GM23338 (cell line): ENCODE results near the gene CHST2. TPM values are rescaled to one million over a fixed set of nuclear protein-coding genes. Genes with fewer than 3 reads are reported as not detected.

Experiments
- ATAC-seq: fragments of 200-7000 bp; cut with Tn5 transposase; 3 replicates; pipeline ENCODE4 v1.9.1; 2020
- DNase-seq: peaks from one replicate; pipeline ENCODE4 v3.0.0-alpha.2; 2015; ENCODE audit warnings: low spot score
- H2AFZ ChIP-seq: fragments of 200-600 bp; sonication (generic); 2 replicates; pipeline ENCODE4 v1.8.0; 2016; ENCODE audit warnings: antibody characterized with exemption, mild to moderate bottlenecking, moderate library complexity
- H3F3A ChIP-seq: fragments of 200-600 bp; sonication (generic); replicated peaks from 2 replicates; pipeline ENCODE4 v1.8.0; 2017; ENCODE audit warnings: antibody characterized with exemption, mixed run types, low read depth
- H3K27ac ChIP-seq: fragments of 200-600 bp; sonication (generic); 2 replicates; pipeline ENCODE4 v1.6.1; 2016; ENCODE audit warnings: low read depth
- H3K27me3 ChIP-seq: fragments of 200-600 bp; sonication (generic); 2 replicates; pipeline ENCODE4 v1.8.0; 2016; ENCODE audit warnings: mild to moderate bottlenecking, mixed run types, moderate library complexity; ENCODE audit not compliant: insufficient read depth
- H3K36me3 ChIP-seq: fragments of 200-600 bp; sonication (generic); 2 replicates; pipeline ENCODE4 v1.8.0; 2016; ENCODE audit warnings: mild to moderate bottlenecking; ENCODE audit not compliant: insufficient read depth
- H3K4me1 ChIP-seq: fragments of 200-600 bp; sonication (generic); 2 replicates; pipeline ENCODE4 v1.8.0; 2016; ENCODE audit warnings: mild to moderate bottlenecking, moderate library complexity; ENCODE audit not compliant: insufficient read depth
- H3K4me2 ChIP-seq: fragments of 200-600 bp; sonication (generic); 2 replicates; pipeline ENCODE4 v1.7.1; 2017; ENCODE audit warnings: mixed run types
- H3K4me3 ChIP-seq: fragments of 200-600 bp; sonication (generic); 2 replicates; pipeline ENCODE4 v1.6.1; 2016; ENCODE audit warnings: mixed run types
- H3K79me2 ChIP-seq: fragments of 200-600 bp; sonication (generic); replicated peaks from 2 replicates; pipeline ENCODE4 v1.8.0; 2017; ENCODE audit warnings: mild to moderate bottlenecking; ENCODE audit not compliant: insufficient read depth
- H3K9me2 ChIP-seq: fragments of 200-600 bp; sonication (generic); 2 replicates; pipeline ENCODE4 v1.8.0; 2017; ENCODE audit not compliant: insufficient read depth
- H4K20me1 ChIP-seq: fragments of 200-600 bp; sonication (generic); replicated peaks from 2 replicates; pipeline ENCODE4 v1.8.0; 2017; ENCODE audit warnings: mild to moderate bottlenecking; ENCODE audit not compliant: insufficient read depth
- H3K27ac Mint-ChIP-seq: 2 replicates; pipeline ENCODE4 v1.8.0; 2020; ENCODE audit warnings: inconsistent platforms, mild to moderate bottlenecking, moderate library complexity, mixed read lengths
- H3K27me3 Mint-ChIP-seq: 3 replicates; pipeline ENCODE4 v1.8.0; 2022; ENCODE audit warnings: low read depth, mild to moderate bottlenecking, moderate library complexity, mixed read lengths, inconsistent platforms; ENCODE audit not compliant: insufficient read depth, poor library complexity
- H3K36me3 Mint-ChIP-seq: 3 replicates; pipeline ENCODE4 v1.8.0; 2021; ENCODE audit warnings: low read depth, mild to moderate bottlenecking, inconsistent platforms, moderate library complexity, mixed read lengths
- H3K4me1 Mint-ChIP-seq: 3 replicates; pipeline ENCODE4 v1.8.0; 2020; ENCODE audit warnings: mild to moderate bottlenecking, inconsistent platforms, mixed read lengths
- H3K4me3 Mint-ChIP-seq: 3 replicates; pipeline ENCODE4 v1.8.0; 2021; ENCODE audit warnings: moderate library complexity, mild to moderate bottlenecking, inconsistent platforms, mixed read lengths
- H3K9me3 Mint-ChIP-seq: 3 replicates; pipeline ENCODE4 v1.8.0; 2020; ENCODE audit warnings: moderate library complexity, mild to moderate bottlenecking, inconsistent platforms, mixed read lengths
- CREB1 ChIP-seq: fragments of 250-450 bp; sonication (Bioruptor Pico); IDR thresholded peaks from 2 replicates; pipeline ENCODE4 v1.5.0; 2020; ENCODE audit warnings: low read depth, mild to moderate bottlenecking, moderate library complexity
- CTCF ChIP-seq, 2 experiments: fragments of 200-600 bp in 1 of 2; sonication (generic) in 1 of 2; conservative IDR thresholded peaks; 2 replicates each; pipeline versions ENCODE4 v1.5.1 to v1.6.1; 2016 to 2017; ENCODE audit warnings: antibody characterized with exemption in 2 of 2, low read depth in 2 of 2, mild to moderate bottlenecking in 2 of 2, moderate library complexity in 1 of 2
- EZH2phosphoT487 ChIP-seq: fragments of 200-600 bp; sonication (generic); IDR thresholded peaks from one replicate; pipeline ENCODE4 v1.8.1; 2018; ENCODE audit warnings: antibody characterized with exemption; ENCODE audit not compliant: unreplicated experiment
- JUNB ChIP-seq: IDR thresholded peaks from one replicate; pipeline ENCODE4 v1.6.1; 2016; ENCODE audit warnings: antibody characterized with exemption; ENCODE audit not compliant: unreplicated experiment
- NANOG ChIP-seq: IDR thresholded peaks from 2 replicates; pipeline ENCODE4 v1.6.1; 2016; ENCODE audit warnings: antibody characterized with exemption, borderline replicate concordance
- POLR2AphosphoS5 ChIP-seq: IDR thresholded peaks from 2 replicates; pipeline ENCODE4 v1.6.1; 2016; ENCODE audit warnings: antibody characterized with exemption, low read depth
- REST ChIP-seq: IDR thresholded peaks from one replicate; pipeline ENCODE4 v1.6.1; 2018; ENCODE audit warnings: antibody characterized with exemption; ENCODE audit not compliant: unreplicated experiment
- ZNF114 ChIP-seq: fragments of 250-450 bp; sonication (Bioruptor Pico); IDR thresholded peaks from 2 replicates; pipeline ENCODE4 v1.5.0; 2020; ENCODE audit warnings: mild to moderate bottlenecking, moderate library complexity
- ZNF331 ChIP-seq: fragments of 250-450 bp; sonication (Bioruptor Pico); IDR thresholded peaks from 2 replicates; pipeline ENCODE4 v1.5.0; 2020; ENCODE audit warnings: low read depth, mild to moderate bottlenecking, moderate library complexity
- polyA plus RNA-seq: library from polyadenylated mRNA; unstranded; fragments of >200 nt; fragmentation: Nextera tagmentation; extraction: Ambion mirVana; gene quantifications from 2 replicates; pipeline ENCODE4 v1.2.1, GENCODE V29; 2016
- total RNA-seq: library from RNA; depleted of rRNA; stranded (reverse); fragments of >200 nt; shearing (Covaris generic); gene quantifications from 2 replicates; pipeline ENCODE4 v1.2.3, GENCODE V29; 2014
- TF ChIP-seq, protein P1 (sequence below): fragments of 250-450 bp; sonication (Bioruptor Pico); IDR thresholded peaks from 2 replicates; pipeline ENCODE4 v1.5.0; 2020; ENCODE audit warnings: mild to moderate bottlenecking, moderate library complexity
- TF ChIP-seq, protein P2 (sequence below): IDR thresholded peaks from 2 replicates; pipeline ENCODE4 v1.6.1; 2016; ENCODE audit warnings: antibody characterized with exemption

The CHST2 gene
- total and polyA plus RNA-seq, 2 experiments from 2014 or later: 4.1 to 28.3 TPM

GRCh38 chr3:143124601-143125520 lies 5.3 kb downstream of the CHST2 start (continued):
- TF ChIP-seq, protein P1, sequence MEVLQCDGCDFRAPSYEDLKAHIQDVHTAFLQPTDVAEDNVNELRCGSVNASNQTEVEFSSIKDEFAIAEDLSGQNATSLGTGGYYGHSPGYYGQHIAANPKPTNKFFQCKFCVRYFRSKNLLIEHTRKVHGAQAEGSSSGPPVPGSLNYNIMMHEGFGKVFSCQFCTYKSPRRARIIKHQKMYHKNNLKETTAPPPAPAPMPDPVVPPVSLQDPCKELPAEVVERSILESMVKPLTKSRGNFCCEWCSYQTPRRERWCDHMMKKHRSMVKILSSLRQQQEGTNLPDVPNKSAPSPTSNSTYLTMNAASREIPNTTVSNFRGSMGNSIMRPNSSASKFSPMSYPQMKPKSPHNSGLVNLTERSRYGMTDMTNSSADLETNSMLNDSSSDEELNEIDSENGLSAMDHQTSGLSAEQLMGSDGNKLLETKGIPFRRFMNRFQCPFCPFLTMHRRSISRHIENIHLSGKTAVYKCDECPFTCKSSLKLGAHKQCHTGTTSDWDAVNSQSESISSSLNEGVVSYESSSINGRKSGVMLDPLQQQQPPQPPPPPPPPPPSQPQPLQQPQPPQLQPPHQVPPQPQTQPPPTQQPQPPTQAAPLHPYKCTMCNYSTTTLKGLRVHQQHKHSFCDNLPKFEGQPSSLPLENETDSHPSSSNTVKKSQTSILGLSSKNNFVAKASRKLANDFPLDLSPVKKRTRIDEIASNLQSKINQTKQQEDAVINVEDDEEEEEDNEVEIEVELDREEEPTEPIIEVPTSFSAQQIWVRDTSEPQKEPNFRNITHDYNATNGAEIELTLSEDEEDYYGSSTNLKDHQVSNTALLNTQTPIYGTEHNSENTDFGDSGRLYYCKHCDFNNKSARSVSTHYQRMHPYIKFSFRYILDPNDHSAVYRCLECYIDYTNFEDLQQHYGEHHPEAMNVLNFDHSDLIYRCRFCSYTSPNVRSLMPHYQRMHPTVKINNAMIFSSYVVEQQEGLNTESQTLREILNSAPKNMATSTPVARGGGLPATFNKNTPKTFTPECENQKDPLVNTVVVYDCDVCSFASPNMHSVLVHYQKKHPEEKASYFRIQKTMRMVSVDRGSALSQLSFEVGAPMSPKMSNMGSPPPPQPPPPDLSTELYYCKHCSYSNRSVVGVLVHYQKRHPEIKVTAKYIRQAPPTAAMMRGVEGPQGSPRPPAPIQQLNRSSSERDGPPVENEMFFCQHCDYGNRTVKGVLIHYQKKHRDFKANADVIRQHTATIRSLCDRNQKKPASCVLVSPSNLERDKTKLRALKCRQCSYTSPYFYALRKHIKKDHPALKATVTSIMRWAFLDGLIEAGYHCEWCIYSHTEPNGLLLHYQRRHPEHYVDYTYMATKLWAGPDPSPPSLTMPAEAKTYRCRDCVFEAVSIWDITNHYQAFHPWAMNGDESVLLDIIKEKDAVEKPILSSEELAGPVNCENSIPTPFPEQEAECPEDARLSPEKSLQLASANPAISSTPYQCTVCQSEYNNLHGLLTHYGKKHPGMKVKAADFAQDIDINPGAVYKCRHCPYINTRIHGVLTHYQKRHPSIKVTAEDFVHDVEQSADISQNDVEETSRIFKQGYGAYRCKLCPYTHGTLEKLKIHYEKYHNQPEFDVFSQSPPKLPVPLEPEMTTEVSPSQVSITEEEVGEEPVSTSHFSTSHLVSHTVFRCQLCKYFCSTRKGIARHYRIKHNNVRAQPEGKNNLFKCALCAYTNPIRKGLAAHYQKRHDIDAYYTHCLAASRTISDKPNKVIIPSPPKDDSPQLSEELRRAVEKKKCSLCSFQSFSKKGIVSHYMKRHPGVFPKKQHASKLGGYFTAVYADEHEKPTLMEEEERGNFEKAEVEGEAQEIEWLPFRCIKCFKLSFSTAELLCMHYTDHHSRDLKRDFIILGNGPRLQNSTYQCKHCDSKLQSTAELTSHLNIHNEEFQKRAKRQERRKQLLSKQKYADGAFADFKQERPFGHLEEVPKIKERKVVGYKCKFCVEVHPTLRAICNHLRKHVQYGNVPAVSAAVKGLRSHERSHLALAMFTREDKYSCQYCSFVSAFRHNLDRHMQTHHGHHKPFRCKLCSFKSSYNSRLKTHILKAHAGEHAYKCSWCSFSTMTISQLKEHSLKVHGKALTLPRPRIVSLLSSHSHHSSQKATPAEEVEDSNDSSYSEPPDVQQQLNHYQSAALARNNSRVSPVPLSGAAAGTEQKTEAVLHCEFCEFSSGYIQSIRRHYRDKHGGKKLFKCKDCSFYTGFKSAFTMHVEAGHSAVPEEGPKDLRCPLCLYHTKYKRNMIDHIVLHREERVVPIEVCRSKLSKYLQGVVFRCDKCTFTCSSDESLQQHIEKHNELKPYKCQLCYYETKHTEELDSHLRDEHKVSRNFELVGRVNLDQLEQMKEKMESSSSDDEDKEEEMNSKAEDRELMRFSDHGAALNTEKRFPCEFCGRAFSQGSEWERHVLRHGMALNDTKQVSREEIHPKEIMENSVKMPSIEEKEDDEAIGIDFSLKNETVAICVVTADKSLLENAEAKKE (CRISPR knock-in tag): no peak
- TF ChIP-seq ZNF114 (CRISPR knock-in tag): no peak

DNA sequence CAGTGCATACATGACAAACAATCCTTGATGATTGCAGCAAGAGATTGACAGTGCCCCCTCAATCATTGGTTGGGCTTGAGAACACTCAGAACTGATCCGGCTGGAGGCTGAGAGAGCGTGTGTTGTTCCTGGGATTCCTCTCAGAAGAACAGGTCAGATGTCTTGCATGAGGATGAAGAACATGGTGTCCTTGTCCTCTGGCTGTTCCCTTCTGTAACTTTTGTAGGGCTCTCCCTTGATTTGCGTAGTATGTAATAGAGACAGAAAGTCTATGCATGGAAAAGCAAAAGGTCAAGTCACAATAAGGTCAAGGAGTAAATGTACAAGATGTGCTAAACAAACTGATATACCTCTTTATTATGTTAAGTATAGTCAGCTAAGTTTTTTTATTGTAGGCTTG lies 8.2 kb downstream of the CHST2 start:
- peaks cover 3% of the 10 kb centered on the region; the same call in 1 of the 3 replicates for H3K36me3 Mint-ChIP-seq
- DNase-seq: no peak
- H3K9me2 ChIP-seq: 0 out of 2 replicates have a peak, but pooled peaks cover 3% of the 10 kb centered on the region
- H3K27ac ChIP-seq: no peak overlapping the region
- peaks cover 9% of the 10 kb centered on the region; the same call in 1 of the 2 replicates for H3K4me1 ChIP-seq
- no peaks in the 10 kb centered on the region for H3F3A ChIP-seq
- no peaks in the 10 kb centered on the region for H3K9me3 Mint-ChIP-seq
- H2AFZ ChIP-seq: no peak overlapping the region
- H3K4me3 ChIP-seq: no peak overlapping the region
- no peaks in the 10 kb centered on the region for H3K27me3 ChIP-seq
- no peaks in the 10 kb centered on the region for H3K79me2 ChIP-seq
- 0 out of 2 replicates have a peak, but pooled peaks cover 2% of the 10 kb centered on the region for H4K20me1 ChIP-seq
- no peak overlapping the region for H3K4me2 ChIP-seq
- H3K4me3 Mint-ChIP-seq: no peak overlapping the region
- no peak overlapping the region for H3K27ac Mint-ChIP-seq
- peaks cover 16% of the 10 kb centered on the region for H3K4me1 Mint-ChIP-seq
- no peaks in the 10 kb centered on the region for H3K27me3 Mint-ChIP-seq
- H3K36me3 ChIP-seq: no peaks in the 10 kb centered on the region
- ATAC-seq: no peak
- TF ChIP-seq POLR2AphosphoS5 (no peak), REST (no peak), CREB1 (no peak), NANOG (no peak), ZNF114 (CRISPR knock-in tag) (no peak), JUNB (no peak), EZH2phosphoT487 (no peak), CTCF (conservative IDR thresholded peaks at IDR 0.05; ENCODE audit: low read depth in 2 of 2) (no peak), ZNF331 (no peak)
- TF ChIP-seq, protein P2, sequence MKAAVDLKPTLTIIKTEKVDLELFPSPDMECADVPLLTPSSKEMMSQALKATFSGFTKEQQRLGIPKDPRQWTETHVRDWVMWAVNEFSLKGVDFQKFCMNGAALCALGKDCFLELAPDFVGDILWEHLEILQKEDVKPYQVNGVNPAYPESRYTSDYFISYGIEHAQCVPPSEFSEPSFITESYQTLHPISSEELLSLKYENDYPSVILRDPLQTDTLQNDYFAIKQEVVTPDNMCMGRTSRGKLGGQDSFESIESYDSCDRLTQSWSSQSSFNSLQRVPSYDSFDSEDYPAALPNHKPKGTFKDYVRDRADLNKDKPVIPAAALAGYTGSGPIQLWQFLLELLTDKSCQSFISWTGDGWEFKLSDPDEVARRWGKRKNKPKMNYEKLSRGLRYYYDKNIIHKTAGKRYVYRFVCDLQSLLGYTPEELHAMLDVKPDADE: no peak
